GM19372 (cell line): ENCODE measurements around the gene MZT2A.
"Not testable (repeated sequence)": the region's sequence is repeated elsewhere in the genome, so short reads cannot be mapped to it uniquely, and the experiment has no call there.

Experiments
- ATAC-seq: cut with Tn5 transposase; IDR thresholded peaks from one replicate; pipeline ENCODE4 v1.9.1; 2021; ENCODE audit warnings: mild to moderate bottlenecking, low read depth, moderate library complexity; ENCODE audit not compliant: unreplicated experiment

Gene MZT2A

GRCh38 chr2:131493199-131493968 lies 1.2 kb upstream of the MZT2A start:
- peak; percentile 20 for ATAC-seq

DNA sequence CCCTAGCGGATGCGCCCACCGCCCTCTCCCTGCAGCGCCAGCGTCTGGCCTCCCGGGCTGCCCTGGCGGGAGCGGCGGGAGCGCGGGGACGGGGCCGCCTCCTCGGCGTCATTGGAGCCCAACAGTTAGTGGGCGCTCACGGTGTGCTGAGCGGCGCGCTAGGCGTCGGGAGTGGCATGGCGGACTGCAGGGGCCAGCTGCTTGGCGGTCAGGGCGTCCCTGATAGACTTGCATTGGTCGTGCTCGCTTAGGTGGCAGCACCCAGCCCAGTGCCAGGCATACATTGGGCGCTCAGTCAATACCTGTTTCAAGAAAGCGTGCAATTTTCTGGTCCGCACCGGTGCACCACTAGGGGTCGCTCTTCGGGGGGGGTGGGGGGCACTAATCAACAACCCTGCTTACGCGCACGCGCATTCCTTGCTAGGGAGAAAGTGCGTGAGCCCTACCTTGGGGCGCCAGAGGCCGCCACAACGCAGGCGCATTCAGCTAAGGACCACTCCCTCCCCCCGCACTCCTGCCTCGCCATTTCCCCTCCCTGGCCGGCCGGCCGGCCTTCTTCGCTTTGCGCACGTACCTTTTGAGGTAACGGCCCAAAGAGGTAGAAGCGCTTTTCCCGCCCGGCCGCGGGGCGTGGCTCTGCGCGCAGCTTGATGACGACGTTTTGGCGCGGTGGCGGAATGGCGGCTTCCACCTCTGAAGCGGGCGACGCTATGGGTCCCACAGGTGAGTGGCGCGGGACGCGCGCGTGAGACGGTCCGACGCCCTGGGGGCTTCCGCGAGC lies 411 bp upstream of the MZT2A start:
- ATAC-seq: peak; percentile 66

- not testable (repeated sequence) for ATAC-seq
Observed at GRCh38 chr2:131491469-131491836, 744 bp downstream of the MZT2A start.

- not testable (repeated sequence) for ATAC-seq
Observed at GRCh38 chr2:131490616-131491468, 1.4 kb downstream of the MZT2A start.

- ATAC-seq: no peak
Observed at GRCh38 chr2:131488306-131489205, 3.6 kb downstream of the MZT2A start.

GRCh38 chr2:131486201-131486902 lies 5.8 kb downstream of the MZT2A start:
- not testable (repeated sequence) for ATAC-seq

- ATAC-seq: not testable (repeated sequence)
Observed at GRCh38 chr2:131484906-131485460, 7.2 kb downstream of the MZT2A start.

DNA sequence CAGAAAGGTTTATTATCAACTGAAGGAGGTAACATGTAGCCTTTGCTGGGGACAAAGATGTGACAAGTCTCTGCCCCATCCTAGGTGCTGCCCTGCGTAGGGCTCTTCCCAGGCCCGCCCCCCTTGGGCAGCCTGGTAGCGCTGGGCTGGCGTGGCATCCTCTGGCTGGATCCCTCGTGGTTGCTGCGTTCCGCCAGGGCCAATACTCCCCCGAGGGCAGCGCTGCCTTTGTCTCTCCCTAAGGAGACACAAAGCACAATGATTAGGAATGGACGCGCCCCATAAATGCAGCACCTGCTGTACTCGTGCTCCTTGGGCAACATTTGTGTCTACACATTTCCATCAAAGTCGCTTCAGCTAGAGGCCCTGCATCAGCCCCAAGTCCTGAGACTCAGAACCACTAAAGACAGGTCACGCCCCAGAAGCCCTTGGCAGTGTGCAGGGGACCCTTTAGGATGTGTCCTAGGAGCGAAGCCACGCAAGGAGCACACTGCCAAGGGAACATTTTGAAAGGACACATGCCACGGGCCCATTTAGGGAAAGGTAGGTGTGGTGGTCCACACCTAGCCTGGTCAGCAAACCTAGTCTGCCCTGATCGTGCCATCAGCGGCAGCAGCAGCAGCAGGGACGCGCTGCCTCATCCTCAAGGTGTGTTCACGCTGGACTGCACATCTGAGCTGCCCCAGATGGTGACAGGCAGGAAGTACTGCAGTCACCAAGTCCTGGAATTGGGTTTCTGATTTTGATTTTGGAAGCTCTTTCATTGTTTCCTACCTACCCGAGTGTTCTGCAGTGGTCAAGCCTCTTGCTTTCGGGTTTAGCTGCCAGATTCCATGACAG lies 8.0 kb downstream of the MZT2A start:
- not testable (repeated sequence) for ATAC-seq

- ATAC-seq: not testable (repeated sequence)
Observed at GRCh38 chr2:131482506-131483155, 9.6 kb downstream of the MZT2A start.

GRCh38 chr2:131480351-131480750 lies 11.8 kb downstream of the MZT2A start:
- not testable (repeated sequence) for ATAC-seq

DNA sequence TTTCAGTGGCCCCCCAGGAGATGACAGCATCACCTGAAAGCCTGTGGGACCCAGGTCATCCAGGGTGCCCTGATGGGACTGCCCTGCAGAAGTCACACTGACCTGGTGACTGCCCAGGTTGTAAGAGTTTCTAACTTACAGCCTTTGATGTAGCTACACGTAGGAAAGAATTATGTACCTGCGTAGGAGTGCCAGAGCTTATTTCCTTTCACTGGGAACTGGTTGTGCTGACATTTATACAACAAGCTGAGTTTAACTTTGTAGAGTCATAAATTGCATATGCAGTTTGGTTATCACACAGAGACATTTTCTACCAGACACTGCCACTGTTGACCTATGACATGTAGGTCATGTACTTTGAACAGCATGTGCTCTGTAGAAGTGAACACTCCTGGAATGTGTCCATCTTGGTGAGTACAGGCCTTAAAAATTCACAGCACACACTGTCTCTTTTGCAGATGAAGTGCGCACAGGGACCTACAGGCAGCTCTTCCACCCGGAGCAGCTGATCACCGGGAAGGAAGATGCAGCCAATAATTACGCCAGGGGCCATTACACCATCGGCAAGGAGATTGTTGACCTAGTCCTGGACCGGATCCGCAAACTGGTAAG lies 13.2 kb downstream of the MZT2A start:
- not testable (repeated sequence) for ATAC-seq

- not testable (repeated sequence) for ATAC-seq
Observed at GRCh38 chr2:131478074-131478849, 13.9 kb downstream of the MZT2A start.

DNA sequence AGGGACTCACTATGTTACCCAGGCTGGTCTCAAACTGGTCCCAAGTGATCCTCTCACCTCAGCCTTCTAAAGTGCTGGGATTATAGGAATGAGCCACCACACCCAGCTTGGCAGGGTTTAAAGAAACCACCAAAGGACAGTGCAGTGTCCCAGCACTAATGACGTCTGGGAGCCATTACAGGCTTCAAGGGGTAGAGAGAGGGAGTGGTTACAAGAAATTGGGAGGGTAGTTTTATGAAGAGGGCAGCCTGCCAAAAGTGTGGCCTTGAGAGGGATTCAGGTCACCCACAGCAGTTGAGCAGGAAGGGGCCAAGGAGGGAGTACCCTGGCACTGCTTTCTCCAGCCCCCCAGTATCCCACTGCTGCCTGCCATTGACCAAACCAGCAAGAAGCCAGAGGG lies 15.0 kb downstream of the MZT2A start:
- not testable (repeated sequence) for ATAC-seq

GRCh38 chr2:131476363-131476762 lies 15.8 kb downstream of the MZT2A start:
- not testable (repeated sequence) for ATAC-seq

GRCh38 chr2:131475831-131476230 lies 16.4 kb downstream of the MZT2A start, which contains the start of gene TUBA3D:
TSS of gene TUBA3D (plus strand) at chr2:131476119. CDS start at chr2:131476200, 81 bp downstream.
- no peak for ATAC-seq

DNA sequence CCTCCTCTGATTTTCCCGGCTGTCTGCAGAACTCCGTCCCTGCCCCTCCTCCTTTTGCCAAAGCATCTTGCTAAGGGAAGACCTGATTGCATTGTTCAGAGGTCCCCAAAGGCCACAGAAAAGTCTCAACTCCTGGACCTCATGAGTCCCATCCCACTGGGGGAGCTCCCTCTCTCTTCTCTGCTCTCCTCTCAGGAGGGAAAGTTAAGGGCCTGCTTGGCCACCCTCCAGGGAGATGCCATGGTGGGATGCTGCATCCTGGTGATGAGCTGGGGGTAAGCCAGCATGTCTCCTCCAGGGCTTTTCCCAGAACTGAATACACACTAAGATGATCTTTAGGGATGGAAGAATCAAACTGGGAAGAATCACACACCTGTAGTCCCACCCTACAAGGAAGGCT lies 18.9 kb downstream of the MZT2A start:
- ATAC-seq: not testable (repeated sequence)
